H1 (cell line): ENCODE data around the gene IRF9.

Experiments
- BCL11A ChIP-seq, 2 experiments: IDR thresholded peaks; one replicate each; pipeline ENCODE4 v1.6.1; 2011; ENCODE audit warnings: low read depth in 2 of 2, low read length in 2 of 2, mild to moderate bottlenecking in 2 of 2
- CHD1 ChIP-seq: IDR thresholded peaks from 2 replicates; pipeline ENCODE4 v1.6.1; 2012; ENCODE audit warnings: low read depth, low read length, improper control_type of control experiment
- EP300 ChIP-seq, 2 experiments: IDR thresholded peaks; 1 replicate in 1 of 2; 2 replicates in 1 of 2; pipeline ENCODE4 v1.6.1; 2011 to 2012; ENCODE audit warnings: low read depth in 2 of 2, low read length in 2 of 2, mild to moderate bottlenecking in 2 of 2, borderline replicate concordance in 1 of 2, inconsistent platforms in 1 of 2, moderate library complexity in 1 of 2
- EZH2 ChIP-seq: fragments of 200-600 bp; sonication (generic); IDR thresholded peaks from 2 replicates; pipeline ENCODE4 v1.7.1; 2012; ENCODE audit warnings: low read depth, mild to moderate bottlenecking, moderate library complexity, low read length, inconsistent platforms; ENCODE audit not compliant: severe bottlenecking
- POLR2A ChIP-seq, 2 experiments: IDR thresholded peaks; 1 replicate in 1 of 2; 2 replicates in 1 of 2; pipeline ENCODE4 v1.6.1; 2011; ENCODE audit warnings: low read depth in 2 of 2, low read length in 2 of 2, mild to moderate bottlenecking in 2 of 2; ENCODE audit errors: control extremely low read depth in 1 of 2
- YY1 ChIP-seq: IDR thresholded peaks from 2 replicates; pipeline ENCODE4 v1.6.1; 2011; ENCODE audit warnings: low read depth, mild to moderate bottlenecking, low read length
- ZNF274 ChIP-seq: IDR thresholded peaks from 2 replicates; pipeline ENCODE4 v1.7.0; 2012; ENCODE audit warnings: low read length, borderline replicate concordance; ENCODE audit errors: extremely low read depth
- TF ChIP-seq, protein P1 (sequence below), 3 experiments: IDR thresholded peaks; 1 replicate in 2 of 3; 2 replicates in 1 of 3; pipeline versions ENCODE4 v1.5.1 to v1.6.1; 2011; ENCODE audit warnings: low read length in 3 of 3, mild to moderate bottlenecking in 3 of 3, inconsistent platforms in 2 of 3, low read depth in 1 of 3, moderate library complexity in 1 of 3; ENCODE audit not compliant: insufficient read depth in 1 of 3; ENCODE audit errors: control extremely low read depth in 1 of 3
- TF ChIP-seq, protein P2 (sequence below): IDR thresholded peaks from 2 replicates; pipeline ENCODE4 v1.6.1; 2011; ENCODE audit warnings: low read depth, mild to moderate bottlenecking, low read length; ENCODE audit not compliant: insufficient read depth

DNA sequence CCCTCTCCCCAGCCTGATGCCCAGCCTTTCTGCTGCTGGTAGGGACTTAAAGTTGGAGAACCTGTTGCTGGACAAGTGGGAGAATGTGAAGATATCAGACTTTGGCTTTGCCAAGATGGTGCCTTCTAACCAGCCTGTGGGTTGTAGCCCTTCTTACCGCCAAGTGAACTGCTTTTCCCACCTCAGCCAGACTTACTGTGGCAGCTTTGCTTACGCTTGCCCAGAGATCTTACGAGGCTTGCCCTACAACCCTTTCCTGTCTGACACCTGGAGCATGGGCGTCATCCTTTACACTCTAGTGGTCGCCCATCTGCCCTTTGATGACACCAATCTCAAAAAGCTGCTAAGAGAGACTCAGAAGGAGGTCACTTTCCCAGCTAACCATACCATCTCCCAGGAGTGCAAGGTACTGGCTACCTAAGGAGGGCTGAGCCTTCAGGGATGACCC is 46.1 kb downstream of the IRF9 start:
- TF ChIP-seq, protein P1, sequence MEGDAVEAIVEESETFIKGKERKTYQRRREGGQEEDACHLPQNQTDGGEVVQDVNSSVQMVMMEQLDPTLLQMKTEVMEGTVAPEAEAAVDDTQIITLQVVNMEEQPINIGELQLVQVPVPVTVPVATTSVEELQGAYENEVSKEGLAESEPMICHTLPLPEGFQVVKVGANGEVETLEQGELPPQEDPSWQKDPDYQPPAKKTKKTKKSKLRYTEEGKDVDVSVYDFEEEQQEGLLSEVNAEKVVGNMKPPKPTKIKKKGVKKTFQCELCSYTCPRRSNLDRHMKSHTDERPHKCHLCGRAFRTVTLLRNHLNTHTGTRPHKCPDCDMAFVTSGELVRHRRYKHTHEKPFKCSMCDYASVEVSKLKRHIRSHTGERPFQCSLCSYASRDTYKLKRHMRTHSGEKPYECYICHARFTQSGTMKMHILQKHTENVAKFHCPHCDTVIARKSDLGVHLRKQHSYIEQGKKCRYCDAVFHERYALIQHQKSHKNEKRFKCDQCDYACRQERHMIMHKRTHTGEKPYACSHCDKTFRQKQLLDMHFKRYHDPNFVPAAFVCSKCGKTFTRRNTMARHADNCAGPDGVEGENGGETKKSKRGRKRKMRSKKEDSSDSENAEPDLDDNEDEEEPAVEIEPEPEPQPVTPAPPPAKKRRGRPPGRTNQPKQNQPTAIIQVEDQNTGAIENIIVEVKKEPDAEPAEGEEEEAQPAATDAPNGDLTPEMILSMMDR (IDR thresholded peaks at IDR 0.05; ENCODE audit: control extremely low read depth in 1 of 3, insufficient read depth in 1 of 3, low read depth in 1 of 3, low read length in 3 of 3), result no peak
- TF ChIP-seq EZH2, result no peak
- TF ChIP-seq YY1, result no peak
- TF ChIP-seq POLR2A (IDR thresholded peaks at IDR 0.05; ENCODE audit: control extremely low read depth in 1 of 2, low read depth in 2 of 2, low read length in 2 of 2), result no peak
- TF ChIP-seq CHD1, result no peak
- TF ChIP-seq, protein P2, sequence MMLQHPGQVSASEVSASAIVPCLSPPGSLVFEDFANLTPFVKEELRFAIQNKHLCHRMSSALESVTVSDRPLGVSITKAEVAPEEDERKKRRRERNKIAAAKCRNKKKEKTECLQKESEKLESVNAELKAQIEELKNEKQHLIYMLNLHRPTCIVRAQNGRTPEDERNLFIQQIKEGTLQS, result no peak
- TF ChIP-seq ZNF274, result no peak
- no peak for TF ChIP-seq EP300 (IDR thresholded peaks at IDR 0.05; ENCODE audit: borderline replicate concordance in 1 of 2, low read depth in 2 of 2, low read length in 2 of 2)
- no peak for TF ChIP-seq BCL11A (IDR thresholded peaks at IDR 0.05; ENCODE audit: low read depth in 2 of 2, low read length in 2 of 2)
